ENCODE results near the gene CACNG4. TPM values are rescaled to one million over a fixed set of nuclear protein-coding genes. Genes with fewer than 3 reads are reported as not detected.

The CACNG4 gene
- polyA plus RNA-seq, 1 donor from 2014 or later = 32.9 TPM

GRCh38 chr17:66955821-66956220, 8.7 kb upstream of the CACNG4 start:
- Histone ChIP-seq H3K9ac (ENCODE audit: low read length) (no peak overlapping the region), H2AFZ (ENCODE audit: low read depth, low read length) (no peak overlapping the region), H3F3A (ENCODE audit: insufficient read depth, low read length, poor library complexity, severe bottlenecking) (no peaks in the 10 kb centered on the region), H3K9me2 (ENCODE audit: insufficient read depth, low read length) (no peaks in the 10 kb centered on the region), H3K9me3 (ENCODE audit: low read length) (no peaks in the 10 kb centered on the region), H3K4me2 (ENCODE audit: low read length) (no peak overlapping the region), H4K20me1 (ENCODE audit: insufficient read depth) (no peaks in the 10 kb centered on the region), H3K79me2 (replicated peaks; ENCODE audit: insufficient read depth, low read length) (no peaks in the 10 kb centered on the region), H3K4me3 (ENCODE audit: low read length) (no peak overlapping the region), H3K27me3 (ENCODE audit: insufficient read depth, low read depth, low read length) (no peaks in the 10 kb centered on the region), H3K27ac (ENCODE audit: low read length) (no peak overlapping the region), H3K36me3 (ENCODE audit: insufficient read depth, low read length) (no peaks in the 10 kb centered on the region)
- TF ChIP-seq POLR2AphosphoS5 (IDR thresholded peaks at IDR 0.05) (no peak), EP300 (conservative IDR thresholded peaks at IDR 0.05; ENCODE audit: poor library complexity, severe bottlenecking) (no peak), RAD21 (conservative IDR thresholded peaks at IDR 0.05) (no peak), MXI1 (conservative IDR thresholded peaks at IDR 0.05; ENCODE audit: poor library complexity, severe bottlenecking) (no peak), TAF1 (IDR thresholded peaks at IDR 0.05; ENCODE audit: low read depth) (no peak)

GRCh38 chr17:66956941-66957340, 7.6 kb upstream of the CACNG4 start:
- H3K79me2 ChIP-seq (replicated peaks; ENCODE audit: insufficient read depth, low read length) = no peaks in the 10 kb centered on the region
- H3K9me2 ChIP-seq (ENCODE audit: insufficient read depth, low read length) = no peaks in the 10 kb centered on the region
- no peak overlapping the region for H3K27ac ChIP-seq (ENCODE audit: low read length)
- H2AFZ ChIP-seq (ENCODE audit: low read depth, low read length) = no peak overlapping the region
- no peak for TF ChIP-seq EP300 (conservative IDR thresholded peaks at IDR 0.05; ENCODE audit: poor library complexity, severe bottlenecking)
- TF ChIP-seq SMC3 (conservative IDR thresholded peaks at IDR 0.05; ENCODE audit: poor library complexity) = no peak
- no peak for TF ChIP-seq POLR2AphosphoS5 (IDR thresholded peaks at IDR 0.05)
- TF ChIP-seq TAF1 (IDR thresholded peaks at IDR 0.05; ENCODE audit: low read depth) = no peak
- no peak for TF ChIP-seq MXI1 (conservative IDR thresholded peaks at IDR 0.05; ENCODE audit: poor library complexity, severe bottlenecking)
- TF ChIP-seq RAD21 (conservative IDR thresholded peaks at IDR 0.05) = no peak
- TF ChIP-seq EZH2 (IDR thresholded peaks at IDR 0.05; ENCODE audit: borderline replicate concordance, insufficient read depth, low read length, poor library complexity, severe bottlenecking) = no peak
- TF ChIP-seq CTCF (IDR thresholded peaks at IDR 0.05; ENCODE audit: poor library complexity, severe bottlenecking) = no peak
- no peak for TF ChIP-seq REST (IDR thresholded peaks at IDR 0.05; ENCODE audit: borderline replicate concordance)
- no peaks in the 10 kb centered on the region for H3K36me3 ChIP-seq (ENCODE audit: insufficient read depth, low read length)
- no peak overlapping the region for H3K9ac ChIP-seq (ENCODE audit: low read length)
- no peaks in the 10 kb centered on the region for H4K20me1 ChIP-seq (ENCODE audit: insufficient read depth)
- no peaks in the 10 kb centered on the region for H3K27me3 ChIP-seq (ENCODE audit: insufficient read depth, low read depth, low read length)
- H3K4me2 ChIP-seq (ENCODE audit: low read length) = no peak overlapping the region
- H3K9me3 ChIP-seq (ENCODE audit: low read length) = no peaks in the 10 kb centered on the region
- no peak overlapping the region for H3K4me3 ChIP-seq (ENCODE audit: low read length)
- no peaks in the 10 kb centered on the region for H3F3A ChIP-seq (ENCODE audit: insufficient read depth, low read length, poor library complexity, severe bottlenecking)

Measured in neural cell (in vitro differentiated cells).